Measurements from ENCODE around the gene NEDD8.

DNA sequence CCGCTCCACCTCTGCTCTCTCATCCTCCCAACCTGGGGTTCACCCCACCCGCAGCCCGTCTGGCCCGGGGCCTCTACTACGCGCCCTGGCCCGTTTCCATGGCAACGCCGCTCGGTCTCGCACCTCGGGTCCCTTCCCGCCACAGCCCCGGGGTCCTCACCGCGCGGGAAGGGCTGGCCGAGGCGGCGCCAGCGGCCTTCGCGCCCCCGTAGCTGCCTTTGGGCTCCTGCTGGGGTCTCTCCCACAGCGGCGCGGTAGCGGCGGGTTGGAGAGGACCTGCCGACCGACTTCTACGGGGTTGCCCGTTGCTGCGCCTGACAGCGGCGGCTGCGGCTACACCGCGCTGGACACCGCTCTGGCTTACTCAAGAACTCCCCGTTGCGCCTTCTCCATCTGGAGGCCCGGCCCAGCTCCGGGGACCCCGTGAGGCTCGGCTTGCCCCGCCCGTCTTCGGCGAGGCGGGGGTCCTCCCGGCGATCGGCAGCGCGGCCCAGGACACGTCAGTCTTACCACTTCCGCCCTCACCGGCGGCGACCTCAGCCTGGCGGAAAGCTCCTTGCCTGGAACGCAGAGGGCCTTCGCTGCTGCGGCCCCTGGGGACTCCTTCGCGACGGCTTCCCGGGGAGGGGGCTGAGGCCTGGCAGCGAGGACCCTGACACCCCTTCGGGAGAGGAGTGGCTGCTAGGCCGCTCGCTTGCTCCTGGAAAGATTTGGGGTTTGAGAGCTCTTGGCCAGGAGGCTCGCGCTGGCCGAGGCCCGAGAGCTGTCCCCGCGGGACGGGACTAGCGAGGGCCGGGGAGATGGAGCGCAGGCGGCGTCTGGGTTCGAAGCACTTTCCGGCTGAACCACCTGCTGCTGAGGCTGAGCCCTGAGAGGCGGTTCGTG, 36.7 kb downstream of the NEDD8 start, which contains the start of gene TM9SF1:
- TF ChIP-seq POLR2A (IDR thresholded peaks at IDR 0.05) = peak; percentile 76 to 91
- TF ChIP-seq, protein P1, sequence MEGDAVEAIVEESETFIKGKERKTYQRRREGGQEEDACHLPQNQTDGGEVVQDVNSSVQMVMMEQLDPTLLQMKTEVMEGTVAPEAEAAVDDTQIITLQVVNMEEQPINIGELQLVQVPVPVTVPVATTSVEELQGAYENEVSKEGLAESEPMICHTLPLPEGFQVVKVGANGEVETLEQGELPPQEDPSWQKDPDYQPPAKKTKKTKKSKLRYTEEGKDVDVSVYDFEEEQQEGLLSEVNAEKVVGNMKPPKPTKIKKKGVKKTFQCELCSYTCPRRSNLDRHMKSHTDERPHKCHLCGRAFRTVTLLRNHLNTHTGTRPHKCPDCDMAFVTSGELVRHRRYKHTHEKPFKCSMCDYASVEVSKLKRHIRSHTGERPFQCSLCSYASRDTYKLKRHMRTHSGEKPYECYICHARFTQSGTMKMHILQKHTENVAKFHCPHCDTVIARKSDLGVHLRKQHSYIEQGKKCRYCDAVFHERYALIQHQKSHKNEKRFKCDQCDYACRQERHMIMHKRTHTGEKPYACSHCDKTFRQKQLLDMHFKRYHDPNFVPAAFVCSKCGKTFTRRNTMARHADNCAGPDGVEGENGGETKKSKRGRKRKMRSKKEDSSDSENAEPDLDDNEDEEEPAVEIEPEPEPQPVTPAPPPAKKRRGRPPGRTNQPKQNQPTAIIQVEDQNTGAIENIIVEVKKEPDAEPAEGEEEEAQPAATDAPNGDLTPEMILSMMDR (IDR thresholded peaks at IDR 0.05) = no peak
